ENCODE results near the gene RABL2B.

GRCh38 chr22:50738649-50739227, 44.7 kb downstream of the RABL2B start:
- TF ChIP-seq EZH2phosphoT487 (IDR thresholded peaks at IDR 0.05; ENCODE audit: borderline replicate concordance) (no peak), CTCF (conservative IDR thresholded peaks at IDR 0.05; ENCODE audit: low read length) (no peak)

All from Loucy (cell line).